ENCODE measurements around the gene CCDC15. TPM values are rescaled to one million over a fixed set of nuclear protein-coding genes. Genes with fewer than 3 reads are reported as not detected.

The CCDC15 gene
- total RNA-seq, 1 experiment from 2014 or later: 2.3 TPM

GRCh38 chr11:125079151-125079877, 125.3 kb downstream of the CCDC15 start:
- Histone ChIP-seq H3K4me2 (ENCODE audit: low read depth, low read length, poor library complexity, severe bottlenecking) (no peak overlapping the region), H3K9me3 (ENCODE audit: low read length) (no peaks in the 10 kb centered on the region), H4K20me1 (ENCODE audit: insufficient read depth, low read depth, low read length) (no peaks in the 10 kb centered on the region), H3K4me3 (ENCODE audit: low read length) (no peak overlapping the region), H3K9me2 (replicated peaks; ENCODE audit: insufficient read depth, low read length) (no peaks in the 10 kb centered on the region), H3K4me1 (ENCODE audit: low read length) (peaks cover 16% of the 10 kb centered on the region), H2AFZ (ENCODE audit: low read length) (no peak overlapping the region), H3K79me2 (ENCODE audit: low read length) (no peaks in the 10 kb centered on the region), H3K27ac (ENCODE audit: low read length) (no peak overlapping the region), H3K36me3 (ENCODE audit: insufficient read depth, low read length) (no peaks in the 10 kb centered on the region), H3K27me3 (ENCODE audit: low read length) (no peaks in the 10 kb centered on the region), H3K9ac (ENCODE audit: low read length) (no peak overlapping the region)
- DNase-seq: no peak

GRCh38 chr11:125079878-125080530, 126.0 kb downstream of the CCDC15 start:
- DNase-seq: no peak
- Histone ChIP-seq H3K27ac (ENCODE audit: low read length) (no peak overlapping the region), H3K9ac (ENCODE audit: low read length) (no peak overlapping the region), H3K79me2 (ENCODE audit: low read length) (no peaks in the 10 kb centered on the region), H3K9me2 (replicated peaks; ENCODE audit: insufficient read depth, low read length) (no peaks in the 10 kb centered on the region), H3K36me3 (ENCODE audit: insufficient read depth, low read length) (no peaks in the 10 kb centered on the region), H4K20me1 (ENCODE audit: insufficient read depth, low read depth, low read length) (no peaks in the 10 kb centered on the region), H3K4me2 (ENCODE audit: low read depth, low read length, poor library complexity, severe bottlenecking) (no peak overlapping the region), H3K4me3 (ENCODE audit: low read length) (no peak overlapping the region), H3K9me3 (ENCODE audit: low read length) (no peaks in the 10 kb centered on the region), H2AFZ (ENCODE audit: low read length) (no peak overlapping the region), H3K27me3 (ENCODE audit: low read length) (no peaks in the 10 kb centered on the region), H3K4me1 (ENCODE audit: low read length) (peaks cover 9% of the 10 kb centered on the region)

- Histone ChIP-seq H4K20me1 (ENCODE audit: insufficient read depth, low read depth, low read length) (no peaks in the 10 kb centered on the region), H3K79me2 (ENCODE audit: low read length) (no peaks in the 10 kb centered on the region), H2AFZ (ENCODE audit: low read length) (no peak overlapping the region), H3K9ac (ENCODE audit: low read length) (no peak overlapping the region), H3K27me3 (ENCODE audit: low read length) (no peaks in the 10 kb centered on the region), H3K9me3 (ENCODE audit: low read length) (no peaks in the 10 kb centered on the region), H3K4me1 (ENCODE audit: low read length) (peaks cover 8% of the 10 kb centered on the region), H3K4me3 (ENCODE audit: low read length) (no peak overlapping the region), H3K27ac (ENCODE audit: low read length) (no peak overlapping the region), H3K4me2 (ENCODE audit: low read depth, low read length, poor library complexity, severe bottlenecking) (no peak overlapping the region), H3K36me3 (ENCODE audit: insufficient read depth, low read length) (no peaks in the 10 kb centered on the region), H3K9me2 (replicated peaks; ENCODE audit: insufficient read depth, low read length) (no peaks in the 10 kb centered on the region)
- no peak for DNase-seq
These were observed 126.5 kb downstream of the CCDC15 start for GRCh38 chr11:125080531-125080911.

- Histone ChIP-seq H3K27me3 (ENCODE audit: low read length) (no peaks in the 10 kb centered on the region), H3K4me2 (ENCODE audit: low read depth, low read length, poor library complexity, severe bottlenecking) (no peak overlapping the region), H2AFZ (ENCODE audit: low read length) (no peak overlapping the region), H3K4me1 (ENCODE audit: low read length) (peaks cover 8% of the 10 kb centered on the region), H3K9me2 (replicated peaks; ENCODE audit: insufficient read depth, low read length) (no peaks in the 10 kb centered on the region), H3K9ac (ENCODE audit: low read length) (no peak overlapping the region), H3K4me3 (ENCODE audit: low read length) (no peak overlapping the region), H3K79me2 (ENCODE audit: low read length) (no peaks in the 10 kb centered on the region), H3K36me3 (ENCODE audit: insufficient read depth, low read length) (no peaks in the 10 kb centered on the region), H3K27ac (ENCODE audit: low read length) (no peak overlapping the region), H3K9me3 (ENCODE audit: low read length) (no peaks in the 10 kb centered on the region), H4K20me1 (ENCODE audit: insufficient read depth, low read depth, low read length) (no peaks in the 10 kb centered on the region)
- DNase-seq: no peak
These were observed 127.2 kb downstream of the CCDC15 start for GRCh38 chr11:125081098-125081798.

- Histone ChIP-seq H3K4me2 (ENCODE audit: low read depth, low read length, poor library complexity, severe bottlenecking) (no peak overlapping the region), H3K4me3 (ENCODE audit: low read length) (no peak overlapping the region), H3K9me2 (replicated peaks; ENCODE audit: insufficient read depth, low read length) (no peaks in the 10 kb centered on the region), H3K79me2 (ENCODE audit: low read length) (no peaks in the 10 kb centered on the region), H3K27ac (ENCODE audit: low read length) (no peak overlapping the region), H3K36me3 (ENCODE audit: insufficient read depth, low read length) (no peaks in the 10 kb centered on the region), H3K9ac (ENCODE audit: low read length) (no peak overlapping the region), H3K27me3 (ENCODE audit: low read length) (no peaks in the 10 kb centered on the region), H2AFZ (ENCODE audit: low read length) (no peak overlapping the region), H3K9me3 (ENCODE audit: low read length) (no peaks in the 10 kb centered on the region), H4K20me1 (ENCODE audit: insufficient read depth, low read depth, low read length) (no peaks in the 10 kb centered on the region), H3K4me1 (ENCODE audit: low read length) (peaks cover 8% of the 10 kb centered on the region)
- DNase-seq: no peak
These were observed 128.0 kb downstream of the CCDC15 start for GRCh38 chr11:125082040-125082439.

GRCh38 chr11:125082611-125083311, 128.8 kb downstream of the CCDC15 start:
- Histone ChIP-seq H3K4me1 (ENCODE audit: low read length) (peaks cover 8% of the 10 kb centered on the region), H3K36me3 (ENCODE audit: insufficient read depth, low read length) (no peaks in the 10 kb centered on the region), H3K4me2 (ENCODE audit: low read depth, low read length, poor library complexity, severe bottlenecking) (no peak overlapping the region), H3K79me2 (ENCODE audit: low read length) (no peaks in the 10 kb centered on the region), H3K9ac (ENCODE audit: low read length) (no peak overlapping the region), H3K9me2 (replicated peaks; ENCODE audit: insufficient read depth, low read length) (no peaks in the 10 kb centered on the region), H3K27ac (ENCODE audit: low read length) (no peak overlapping the region), H3K4me3 (ENCODE audit: low read length) (no peak overlapping the region), H4K20me1 (ENCODE audit: insufficient read depth, low read depth, low read length) (no peaks in the 10 kb centered on the region), H2AFZ (ENCODE audit: low read length) (no peak overlapping the region), H3K9me3 (ENCODE audit: low read length) (no peaks in the 10 kb centered on the region), H3K27me3 (ENCODE audit: low read length) (no peaks in the 10 kb centered on the region)
- no peak for DNase-seq

GRCh38 chr11:125083312-125084056, 129.5 kb downstream of the CCDC15 start:
- Histone ChIP-seq H3K36me3 (ENCODE audit: insufficient read depth, low read length) (no peaks in the 10 kb centered on the region), H3K4me1 (ENCODE audit: low read length) (peaks cover 5% of the 10 kb centered on the region), H3K27ac (ENCODE audit: low read length) (no peak overlapping the region), H2AFZ (ENCODE audit: low read length) (no peak overlapping the region), H3K79me2 (ENCODE audit: low read length) (no peaks in the 10 kb centered on the region), H3K9me3 (ENCODE audit: low read length) (no peaks in the 10 kb centered on the region), H3K9ac (ENCODE audit: low read length) (no peak overlapping the region), H3K27me3 (ENCODE audit: low read length) (no peaks in the 10 kb centered on the region), H4K20me1 (ENCODE audit: insufficient read depth, low read depth, low read length) (no peaks in the 10 kb centered on the region), H3K9me2 (replicated peaks; ENCODE audit: insufficient read depth, low read length) (no peaks in the 10 kb centered on the region), H3K4me2 (ENCODE audit: low read depth, low read length, poor library complexity, severe bottlenecking) (no peak overlapping the region), H3K4me3 (ENCODE audit: low read length) (no peak overlapping the region)
- no peak for DNase-seq

Measured in Karpas-422 (cell line).